Fibroblast of mammary gland (primary cell): Measurements from ENCODE around the gene DHRS9.
A peak's percentile ranks its signal among the peaks of the same experiment; 100 is the strongest.

Experiments
- DNase-seq: peaks from one replicate; pipeline ENCODE4 v3.0.0-alpha.2; 2010; ENCODE audit warnings: low read depth
- H3K4me3 ChIP-seq: 2 replicates; pipeline ENCODE4 v1.5.1; 2011; ENCODE audit warnings: low read depth, mild to moderate bottlenecking, low read length, moderate library complexity; ENCODE audit not compliant: control insufficient read depth
- TF ChIP-seq, protein P1 (sequence below): conservative IDR thresholded peaks from 2 replicates; pipeline ENCODE4 v1.5.1; 2011; ENCODE audit warnings: low read depth, low read length, inconsistent platforms; ENCODE audit not compliant: control insufficient read depth, insufficient read depth

Gene DHRS9

DNA sequence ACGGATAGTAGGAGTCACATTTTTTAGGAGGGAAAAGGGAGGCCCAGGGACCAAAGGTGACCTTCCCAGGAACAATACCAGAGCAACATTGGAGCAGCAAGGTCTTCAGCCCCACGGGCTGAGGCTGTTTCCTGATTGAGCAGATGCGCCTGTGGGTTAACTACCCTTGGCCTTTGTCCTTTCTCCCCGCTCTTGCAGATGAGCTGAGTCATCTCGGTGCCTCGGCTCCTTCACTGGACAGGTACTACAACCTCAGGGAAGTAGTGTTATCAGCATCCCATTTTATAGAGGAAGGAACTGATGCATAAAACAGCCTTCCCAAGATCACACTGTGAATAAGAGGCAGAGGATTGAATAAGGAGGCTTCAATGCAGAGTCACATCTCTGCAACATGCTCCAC, 43.5 kb downstream of the DHRS9 start:
- TF ChIP-seq, protein P1, sequence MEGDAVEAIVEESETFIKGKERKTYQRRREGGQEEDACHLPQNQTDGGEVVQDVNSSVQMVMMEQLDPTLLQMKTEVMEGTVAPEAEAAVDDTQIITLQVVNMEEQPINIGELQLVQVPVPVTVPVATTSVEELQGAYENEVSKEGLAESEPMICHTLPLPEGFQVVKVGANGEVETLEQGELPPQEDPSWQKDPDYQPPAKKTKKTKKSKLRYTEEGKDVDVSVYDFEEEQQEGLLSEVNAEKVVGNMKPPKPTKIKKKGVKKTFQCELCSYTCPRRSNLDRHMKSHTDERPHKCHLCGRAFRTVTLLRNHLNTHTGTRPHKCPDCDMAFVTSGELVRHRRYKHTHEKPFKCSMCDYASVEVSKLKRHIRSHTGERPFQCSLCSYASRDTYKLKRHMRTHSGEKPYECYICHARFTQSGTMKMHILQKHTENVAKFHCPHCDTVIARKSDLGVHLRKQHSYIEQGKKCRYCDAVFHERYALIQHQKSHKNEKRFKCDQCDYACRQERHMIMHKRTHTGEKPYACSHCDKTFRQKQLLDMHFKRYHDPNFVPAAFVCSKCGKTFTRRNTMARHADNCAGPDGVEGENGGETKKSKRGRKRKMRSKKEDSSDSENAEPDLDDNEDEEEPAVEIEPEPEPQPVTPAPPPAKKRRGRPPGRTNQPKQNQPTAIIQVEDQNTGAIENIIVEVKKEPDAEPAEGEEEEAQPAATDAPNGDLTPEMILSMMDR, result no peak
- DNase-seq, result no peak
- no peak overlapping the region for H3K4me3 ChIP-seq

DNA sequence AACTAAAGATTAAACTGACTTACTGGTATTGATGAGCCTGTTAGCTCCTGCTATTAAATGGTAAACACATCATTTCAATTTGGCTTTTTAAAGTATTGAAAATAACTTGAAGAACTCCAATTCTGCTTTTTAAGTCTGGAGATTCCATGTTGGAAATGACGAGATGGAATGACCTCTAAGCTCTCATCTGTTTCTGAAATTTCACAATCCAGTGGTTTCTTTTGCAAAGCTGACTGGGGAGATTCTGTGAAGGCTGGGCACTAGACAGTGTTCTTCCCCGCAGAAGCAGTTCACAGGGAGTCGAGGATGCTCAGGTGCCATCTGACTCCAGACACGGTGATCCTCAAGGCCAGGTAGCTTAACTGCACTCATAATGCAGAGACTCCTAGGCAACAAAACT, 44.7 kb downstream of the DHRS9 start:
- TF ChIP-seq, protein P1, result no peak
- DNase-seq, result no peak
- no peak overlapping the region for H3K4me3 ChIP-seq

DNA sequence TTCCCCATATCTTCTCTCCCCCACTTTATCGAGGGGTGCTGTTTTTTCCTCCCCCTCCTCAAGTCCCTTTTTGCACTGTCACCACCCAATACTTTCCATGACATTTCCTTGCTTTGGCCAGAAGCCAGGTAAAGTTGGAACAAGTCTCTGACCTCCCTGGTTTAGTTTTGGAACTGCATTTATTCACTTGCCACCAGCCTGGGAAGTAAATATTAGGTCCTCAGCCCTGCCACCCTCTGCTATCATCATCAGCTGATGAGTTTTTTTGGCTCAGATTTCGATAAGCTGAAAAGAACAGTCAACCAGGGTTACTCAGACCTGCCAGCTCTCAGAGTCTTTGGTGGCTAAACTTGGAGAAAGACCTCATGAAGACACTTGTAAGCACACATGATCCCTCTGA, 47.0 kb downstream of the DHRS9 start:
- DNase-seq, result no peak
- TF ChIP-seq, protein P1, result no peak
- H3K4me3 ChIP-seq, result no peak overlapping the region

DNA sequence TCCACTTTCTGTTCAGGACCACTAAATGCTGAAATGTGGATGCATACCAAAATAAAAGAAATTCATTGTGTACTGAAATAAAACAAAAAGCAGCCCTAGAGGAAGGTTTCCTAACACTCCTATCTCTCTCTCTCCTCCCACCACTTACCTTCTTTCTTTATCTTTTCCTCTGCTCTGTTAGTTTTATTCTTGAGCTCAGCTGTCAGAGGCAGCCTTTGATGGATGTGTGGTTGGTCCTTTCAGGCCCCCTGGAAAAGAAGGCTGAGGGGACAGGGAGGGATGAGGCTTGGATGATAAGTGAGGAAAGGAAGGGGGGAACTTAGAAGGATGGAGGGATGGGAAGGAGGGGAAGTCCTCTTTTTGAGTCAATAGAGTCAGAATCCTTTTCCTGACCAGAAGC, 47.6 kb downstream of the DHRS9 start:
- H3K4me3 ChIP-seq, result no peak overlapping the region
- TF ChIP-seq, protein P1, result no peak
- DNase-seq, result no peak

DNA sequence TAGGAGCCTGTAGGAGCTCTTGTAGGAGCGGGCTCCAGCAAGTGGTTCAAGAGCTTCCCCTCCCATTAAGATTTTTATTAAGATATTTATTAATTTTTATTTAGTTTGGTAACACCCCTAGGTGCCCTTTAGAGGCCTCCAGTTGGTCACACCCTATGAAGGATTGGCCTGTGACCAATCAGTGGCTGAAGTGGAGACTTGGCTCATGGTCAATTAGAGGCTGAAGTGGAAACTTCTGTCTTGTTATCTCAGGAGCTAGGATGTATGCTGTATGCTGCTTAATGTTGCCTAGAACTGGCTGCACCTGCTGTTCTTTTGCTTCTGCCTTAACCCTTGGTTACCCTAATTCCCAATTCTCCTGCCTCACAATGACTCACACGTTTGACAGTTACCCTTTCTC, 48.7 kb downstream of the DHRS9 start:
- DNase-seq, result no peak
- H3K4me3 ChIP-seq, result no peak overlapping the region
- TF ChIP-seq, protein P1, result no peak

DNA sequence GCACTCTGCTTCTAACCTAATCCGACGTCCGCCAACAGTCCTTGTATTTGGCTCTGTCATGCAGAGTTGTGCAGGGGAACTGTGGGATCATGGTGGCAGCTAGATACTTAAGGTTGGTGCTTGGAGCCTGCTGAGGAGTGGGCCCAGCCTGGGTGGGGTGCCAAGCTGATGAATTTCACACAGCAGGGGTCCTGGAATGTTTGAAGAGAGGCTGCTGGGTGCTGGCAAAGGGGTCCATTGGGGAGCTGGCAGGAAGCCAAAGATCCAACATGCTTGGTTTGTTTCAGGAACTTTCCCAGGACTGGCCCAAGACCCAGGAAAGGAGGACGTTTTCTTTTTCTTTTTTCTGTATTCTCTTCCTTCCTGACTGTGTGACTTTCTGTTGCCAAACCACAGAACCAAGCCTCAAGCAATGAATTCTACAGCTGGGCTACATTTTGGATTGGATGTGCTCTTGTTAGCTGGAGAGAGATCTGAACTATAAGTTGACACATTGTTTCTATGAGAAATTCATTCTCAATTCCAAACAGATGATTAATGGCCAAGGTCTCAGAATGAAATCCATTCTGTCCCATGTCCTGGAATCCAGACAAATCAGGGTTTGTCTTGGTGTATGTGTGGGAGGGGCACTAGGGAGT, 49.9 kb downstream of the DHRS9 start:
- DNase-seq, result no peak
- TF ChIP-seq, protein P1, result no peak
- H3K4me3 ChIP-seq, result no peak overlapping the region

DNA sequence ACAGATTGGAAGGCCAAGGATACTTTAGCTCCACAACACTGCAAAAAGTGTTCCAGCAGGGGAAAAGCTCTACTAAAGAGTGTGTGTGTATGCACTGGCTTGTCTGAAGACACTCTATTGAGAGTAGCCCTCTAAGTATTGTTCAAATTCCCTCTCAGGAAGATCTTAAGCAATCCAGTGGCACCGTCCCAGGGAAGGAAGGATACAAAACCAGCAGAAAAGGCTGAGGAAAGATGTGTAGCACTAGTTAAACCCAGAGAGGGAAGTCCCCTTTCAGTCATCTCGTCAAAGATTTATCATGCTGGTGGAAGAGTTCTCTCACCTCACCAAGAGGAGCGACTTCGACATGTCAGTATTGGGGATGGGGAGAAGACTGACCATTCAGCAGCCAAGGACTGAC, 50.5 kb downstream of the DHRS9 start:
- no peak overlapping the region for H3K4me3 ChIP-seq
- TF ChIP-seq, protein P1, result no peak
- peak; percentile 17 for DNase-seq
